Right lobe of liver (tissue), 6 donors: ENCODE measurements around the gene C22orf31. TPM values are rescaled to one million over a fixed set of nuclear protein-coding genes. Genes with fewer than 3 reads are reported as not detected.

Source experiments
- ATAC-seq, 4 donors: fragments of 200-7000 bp; cut with Tn5 transposase; one replicate each; pipeline ENCODE4 v1.9.1; 2020; ENCODE audit warnings: mild to moderate bottlenecking in 4 of 4, moderate library complexity in 4 of 4
- DNase-seq, 3 donors: peaks; one replicate each; pipeline ENCODE4 v3.0.0-alpha.2; 2020
- H3K27ac ChIP-seq, 3 donors: fragments of 200-600 bp; one replicate each; pipeline ENCODE4 v1.8.0; 2022
- H3K27me3 ChIP-seq, 2 donors: fragments of 200-600 bp; one replicate each; pipeline ENCODE4 v1.8.0; 2022
- H3K36me3 ChIP-seq, 4 donors: fragments of 200-600 bp; sonication (generic) in 1 of 4; one replicate each; pipeline versions ENCODE4 v1.5.1 to v1.8.0; 2017 to 2022; ENCODE audit warnings: control low read depth in 1 of 4
- H3K4me1 ChIP-seq, 4 donors: fragments of 200-600 bp; sonication (generic) in 1 of 4; one replicate each; pipeline versions ENCODE4 v1.5.1 to v1.8.0; 2017 to 2022; ENCODE audit warnings: control low read depth in 1 of 4
- H3K4me3 ChIP-seq, 3 donors: fragments of 200-600 bp; one replicate each; pipeline ENCODE4 v1.8.0; 2022
- H3K9me3 ChIP-seq, 4 donors: fragments of 200-600 bp; sonication (generic) in 1 of 4; one replicate each; pipeline versions ENCODE4 v1.5.1 to v1.8.0; 2017 to 2022; ENCODE audit warnings: control low read depth in 1 of 4
- POLR2A ChIP-seq: fragments of 450-650 bp; IDR thresholded peaks from one replicate; pipeline ENCODE4 v1.6.1; 2017; ENCODE audit warnings: antibody characterized with exemption, mild to moderate bottlenecking
- WGBS: methylation state at CpG from one replicate; pipeline ENCODE4 v1.1.6; 2018; ENCODE audit warnings: low coverage, low lambda C conversion rate; ENCODE audit not compliant: insufficient coverage; ENCODE audit errors: missing lambda C conversion rate; 5-methylcytosine and 5-hydroxymethylcytosine counted together
- intact Hi-C, 2 donors: fragments of 100-400 bp; cut with DNase I; formaldehyde crosslinking; loops; one replicate each; pipeline versions ENCODE4 v1.11.2 to v1.14.1; 2022
- total RNA-seq, 6 experiments: library from RNA; depleted of rRNA in 2 of 6; stranded (reverse); fragments of >200 nt in 2 of 6; fragmentation: NEBNext Ultra II Directional in 3 of 6; extraction: Animal tissue kit (Norgen Biotek cat#: 25700) in 3 of 6; gene quantifications; one replicate each; pipeline versions ENCODE4 v1.1.0 to v1.2.4, GENCODE V29; 2016 to 2023
- TF ChIP-seq, protein P1 (sequence below), 4 donors: fragments of 200-600 bp in 3 of 4; fragments of 450-650 bp in 1 of 4; IDR thresholded peaks; one replicate each; pipeline versions ENCODE4 v1.5.1 to v1.8.0; 2016 to 2022; ENCODE audit warnings: antibody characterized with exemption in 4 of 4, mild to moderate bottlenecking in 2 of 4
- donor health status: DM: no; HTN: yes; CAD: no.
- donor health status: DM: no; HTN: no; CAD: no.
- donor health status: DM: no; HTN: no; CAD: no.
- donor health status: DM: no; HTN: yes; CAD: no.
- donor health status: DM: no; HTN: yes; CAD: no.

C22orf31 gene
- total RNA-seq, 6 experiments from 2014 or later = not detected

DNA sequence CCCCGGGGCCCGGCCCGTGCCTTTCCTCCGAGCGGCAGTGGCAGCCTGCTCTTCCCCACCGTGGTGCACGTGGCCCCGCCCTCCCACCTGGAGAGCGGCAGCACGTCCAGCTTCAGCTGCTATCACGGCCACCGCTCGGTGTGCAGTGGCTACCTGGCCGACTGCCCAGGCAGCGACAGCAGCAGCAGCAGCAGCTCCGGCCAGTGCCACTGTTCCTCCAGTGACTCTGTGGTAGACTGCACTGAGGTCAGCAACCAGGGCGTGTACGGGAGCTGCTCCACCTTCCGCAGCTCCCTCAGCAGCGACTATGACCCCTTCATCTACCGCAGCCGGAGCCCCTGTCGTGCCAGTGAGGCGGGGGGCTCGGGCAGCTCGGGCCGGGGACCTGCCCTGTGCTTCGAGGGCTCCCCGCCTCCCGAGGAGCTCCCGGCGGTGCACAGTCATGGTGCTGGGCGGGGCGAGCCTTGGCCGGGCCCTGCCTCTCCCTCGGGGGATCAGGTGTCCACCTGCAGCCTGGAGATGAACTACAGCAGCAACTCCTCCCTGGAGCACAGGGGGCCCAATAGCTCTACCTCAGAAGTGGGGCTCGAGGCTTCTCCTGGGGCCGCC, 11.9 kb downstream of the C22orf31 start:
- Histone ChIP-seq H3K4me1 (peaks cover 0 to 7% (median 3%) of the 10 kb centered on the region in 4 donors), H3K4me3 (no peak overlapping the region), H3K9me3 (no peaks in the 10 kb centered on the region), H3K27ac (no peak overlapping the region), H3K27me3 (no peaks in the 10 kb centered on the region), H3K36me3 (peaks cover 0 to 31% (median 13%) of the 10 kb centered on the region in 4 donors)
- DNase-seq (no peak), ATAC-seq (no peak)
- WGBS = no CpG with 5 or more reads among the region's 38 CpGs
- no peak for TF ChIP-seq POLR2A
- TF ChIP-seq, protein P1, sequence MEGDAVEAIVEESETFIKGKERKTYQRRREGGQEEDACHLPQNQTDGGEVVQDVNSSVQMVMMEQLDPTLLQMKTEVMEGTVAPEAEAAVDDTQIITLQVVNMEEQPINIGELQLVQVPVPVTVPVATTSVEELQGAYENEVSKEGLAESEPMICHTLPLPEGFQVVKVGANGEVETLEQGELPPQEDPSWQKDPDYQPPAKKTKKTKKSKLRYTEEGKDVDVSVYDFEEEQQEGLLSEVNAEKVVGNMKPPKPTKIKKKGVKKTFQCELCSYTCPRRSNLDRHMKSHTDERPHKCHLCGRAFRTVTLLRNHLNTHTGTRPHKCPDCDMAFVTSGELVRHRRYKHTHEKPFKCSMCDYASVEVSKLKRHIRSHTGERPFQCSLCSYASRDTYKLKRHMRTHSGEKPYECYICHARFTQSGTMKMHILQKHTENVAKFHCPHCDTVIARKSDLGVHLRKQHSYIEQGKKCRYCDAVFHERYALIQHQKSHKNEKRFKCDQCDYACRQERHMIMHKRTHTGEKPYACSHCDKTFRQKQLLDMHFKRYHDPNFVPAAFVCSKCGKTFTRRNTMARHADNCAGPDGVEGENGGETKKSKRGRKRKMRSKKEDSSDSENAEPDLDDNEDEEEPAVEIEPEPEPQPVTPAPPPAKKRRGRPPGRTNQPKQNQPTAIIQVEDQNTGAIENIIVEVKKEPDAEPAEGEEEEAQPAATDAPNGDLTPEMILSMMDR (IDR thresholded peaks at IDR 0.05) = no peak
- intact Hi-C loops = loop anchor here in 1 of 2 donors (10.0 kb wide), 1 partner anchor 105 kb away; no protein-coding TSS in a partner anchor

DNA sequence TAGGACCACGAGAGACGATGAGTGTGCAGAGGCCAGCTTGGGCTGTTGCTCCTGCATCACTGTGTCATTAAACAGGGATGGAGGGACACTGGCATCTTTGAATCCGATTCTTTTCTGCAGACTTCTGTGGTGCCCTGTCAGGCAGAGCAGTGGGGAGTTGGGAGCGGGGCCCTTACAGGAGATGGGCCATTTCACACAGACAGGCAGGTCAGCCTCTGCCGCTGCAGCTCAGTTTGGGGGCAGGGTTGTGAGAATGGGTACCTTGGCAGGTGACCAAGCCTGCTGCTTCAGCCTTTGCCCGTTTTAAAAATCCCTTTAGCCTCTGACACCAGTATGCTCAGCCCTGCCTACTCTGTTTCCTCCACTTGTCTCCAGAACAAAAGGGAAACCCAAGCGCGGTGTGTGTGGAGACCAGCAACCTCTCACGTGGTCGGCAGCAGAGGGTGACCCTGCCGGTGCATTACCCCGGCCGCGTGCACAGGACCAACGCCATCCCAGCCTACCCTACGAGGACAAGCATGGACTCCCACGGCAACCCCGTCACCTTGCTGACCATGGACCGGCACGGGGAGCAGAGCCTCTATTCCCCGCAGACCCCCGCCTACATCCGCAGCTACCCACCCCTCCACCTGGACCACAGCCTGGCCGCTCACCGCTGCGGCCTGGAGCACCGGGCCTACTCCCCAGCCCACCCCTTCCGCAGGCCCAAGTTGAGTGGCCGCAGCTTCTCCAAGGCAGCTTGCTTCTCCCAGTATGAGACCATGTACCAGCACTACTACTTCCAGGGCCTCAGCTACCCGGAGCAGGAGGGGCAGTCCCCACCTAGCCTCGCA, 12.6 kb downstream of the C22orf31 start:
- peaks cover 0 to 31% (median 13%) of the 10 kb centered on the region in 4 donors for H3K36me3 ChIP-seq

GRCh38 chr22:29044657-29045176, 16.9 kb downstream of the C22orf31 start:
- Histone ChIP-seq H3K9me3 (no peaks in the 10 kb centered on the region), H3K4me3 (no peak overlapping the region), H3K36me3 (peaks cover 0 to 20% (median 11%) of the 10 kb centered on the region in 4 donors), H3K4me1 (peaks cover 0 to 19% (median 0%) of the 10 kb centered on the region in 4 donors), H3K27me3 (no peaks in the 10 kb centered on the region), H3K27ac (peak overlapping the region in 2 of 3 donors; percentile 43 to 65)
- intact Hi-C loops = loop anchor here (5.0 kb wide), 1 partner anchor 192 kb away; no protein-coding TSS in a partner anchor
- DNase-seq = peak in 2 of 3 donors; percentile 58 to 64
- peak; percentile 36 to 73 (median 70) for ATAC-seq
- 53% methylated on average over 10 of the region's 13 CpGs for WGBS
- TF ChIP-seq, protein P1 (IDR thresholded peaks at IDR 0.05) = no peak
- no peak for TF ChIP-seq POLR2A

More for the DNA sequence above, 12.6 kb downstream of the C22orf31 start:
- peak in 1 of 4 donors; percentile 5 for ATAC-seq
- Histone ChIP-seq H3K4me1 (peaks cover 0 to 10% (median 2%) of the 10 kb centered on the region in 4 donors), H3K9me3 (no peaks in the 10 kb centered on the region), H3K27me3 (no peaks in the 10 kb centered on the region), H3K27ac (no peak overlapping the region), H3K4me3 (no peak overlapping the region)
- intact Hi-C loops = no loop called here
- 91% methylated on average over 7 of the region's 31 CpGs for WGBS
- no peak for TF ChIP-seq POLR2A
- TF ChIP-seq, protein P1 (IDR thresholded peaks at IDR 0.05) = no peak
- DNase-seq = no peak

DNA sequence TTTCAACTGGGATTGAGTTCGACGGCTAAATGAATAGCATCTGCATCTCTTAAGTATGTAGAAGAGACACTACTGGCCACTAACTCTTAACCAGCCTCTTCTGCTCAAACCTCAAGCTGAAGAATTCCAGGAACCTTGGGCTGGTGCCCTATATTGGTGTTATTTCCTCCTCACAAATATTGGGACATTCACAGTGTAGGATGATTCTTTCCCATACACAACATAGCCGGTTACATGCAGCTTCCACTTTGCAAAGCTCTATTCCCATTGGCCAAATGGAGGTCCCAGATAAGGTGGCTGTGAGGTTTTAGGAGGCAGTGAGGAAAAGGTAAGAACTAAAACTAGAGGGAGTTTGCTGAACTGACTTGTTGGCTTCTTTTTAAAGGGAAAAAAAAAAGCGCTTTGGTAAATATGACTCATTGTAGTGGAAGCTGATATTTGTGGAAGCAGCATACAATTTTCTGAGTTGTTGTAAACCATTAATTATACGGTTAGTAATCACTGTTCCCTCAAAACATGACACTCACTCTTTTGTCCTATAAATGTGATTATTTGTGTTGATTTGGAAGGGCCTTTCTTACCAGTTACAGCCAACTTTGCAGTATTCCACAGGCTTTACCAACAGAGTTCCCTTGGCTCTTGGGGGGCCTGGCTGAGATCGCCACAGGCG, 17.6 kb downstream of the C22orf31 start:
- no peak overlapping the region for H3K4me3 ChIP-seq
- no peak for ATAC-seq
- H3K27me3 ChIP-seq = no peaks in the 10 kb centered on the region
- intact Hi-C loops = loop anchor here (5.0 kb wide), 1 partner anchor 192 kb away; no protein-coding TSS in a partner anchor
- no peaks in the 10 kb centered on the region for H3K9me3 ChIP-seq
- WGBS = 83% methylated on average over 5 of the region's 7 CpGs
- no peak for DNase-seq
- H3K36me3 ChIP-seq = peaks cover 0 to 14% (median 7%) of the 10 kb centered on the region in 4 donors
- H3K4me1 ChIP-seq = peaks cover 0 to 19% (median 0%) of the 10 kb centered on the region in 4 donors
- H3K27ac ChIP-seq = peak overlapping the region in 2 of 3 donors; percentile 43 to 65
- TF ChIP-seq POLR2A = no peak
- TF ChIP-seq, protein P1 (IDR thresholded peaks at IDR 0.05) = no peak
